ENCODE data around the gene HES2.

- TF ChIP-seq, protein P1, sequence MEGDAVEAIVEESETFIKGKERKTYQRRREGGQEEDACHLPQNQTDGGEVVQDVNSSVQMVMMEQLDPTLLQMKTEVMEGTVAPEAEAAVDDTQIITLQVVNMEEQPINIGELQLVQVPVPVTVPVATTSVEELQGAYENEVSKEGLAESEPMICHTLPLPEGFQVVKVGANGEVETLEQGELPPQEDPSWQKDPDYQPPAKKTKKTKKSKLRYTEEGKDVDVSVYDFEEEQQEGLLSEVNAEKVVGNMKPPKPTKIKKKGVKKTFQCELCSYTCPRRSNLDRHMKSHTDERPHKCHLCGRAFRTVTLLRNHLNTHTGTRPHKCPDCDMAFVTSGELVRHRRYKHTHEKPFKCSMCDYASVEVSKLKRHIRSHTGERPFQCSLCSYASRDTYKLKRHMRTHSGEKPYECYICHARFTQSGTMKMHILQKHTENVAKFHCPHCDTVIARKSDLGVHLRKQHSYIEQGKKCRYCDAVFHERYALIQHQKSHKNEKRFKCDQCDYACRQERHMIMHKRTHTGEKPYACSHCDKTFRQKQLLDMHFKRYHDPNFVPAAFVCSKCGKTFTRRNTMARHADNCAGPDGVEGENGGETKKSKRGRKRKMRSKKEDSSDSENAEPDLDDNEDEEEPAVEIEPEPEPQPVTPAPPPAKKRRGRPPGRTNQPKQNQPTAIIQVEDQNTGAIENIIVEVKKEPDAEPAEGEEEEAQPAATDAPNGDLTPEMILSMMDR (IDR thresholded peaks at IDR 0.05): no peak
- no peak for TF ChIP-seq POLR2A (IDR thresholded peaks at IDR 0.05)
- no peak for TF ChIP-seq POLR2AphosphoS5 (IDR thresholded peaks at IDR 0.05)
These were observed 35.6 kb downstream of the HES2 start for GRCh38 chr1:6384135-6384534.

All from breast epithelium (tissue), 3 donors.